ENCODE results near the gene AGPAT1.
"Not testable (repeated sequence)": the region's sequence is repeated elsewhere in the genome, so short reads cannot be mapped to it uniquely, and the experiment has no call there.

The AGPAT1 gene

DNA sequence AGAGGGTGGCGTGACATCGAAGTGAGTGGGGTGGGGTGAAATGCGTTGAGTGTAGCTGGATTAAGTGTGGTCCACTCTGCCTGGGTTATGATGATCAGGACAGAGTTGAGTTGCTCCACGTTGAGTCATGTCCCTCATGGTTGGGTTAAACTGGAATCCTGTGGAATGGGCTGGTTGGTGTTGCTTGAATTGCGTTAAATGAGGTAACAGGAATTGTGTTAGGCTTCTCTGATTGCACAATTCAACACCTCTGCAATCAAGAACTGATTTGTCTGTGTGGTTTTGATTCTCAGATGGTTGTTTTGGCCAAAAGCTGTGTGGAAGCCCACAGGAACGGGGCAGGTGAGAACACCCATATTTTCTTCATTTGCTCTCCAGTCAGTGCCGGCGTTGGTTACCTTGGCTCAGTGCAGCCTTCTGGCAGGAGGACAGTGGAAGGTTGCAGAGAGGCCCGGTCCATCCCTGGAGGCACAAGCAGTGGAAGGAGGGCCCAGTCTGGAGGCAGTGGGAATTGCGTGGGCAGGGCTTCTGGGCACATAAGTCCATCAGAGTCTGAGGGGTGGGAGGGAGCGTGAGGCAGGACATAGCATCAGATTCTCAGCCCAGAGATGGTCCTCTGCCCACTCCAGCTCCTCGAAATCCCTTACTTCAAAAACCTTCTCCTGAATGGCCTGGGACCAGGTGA is 36.3 kb upstream of the AGPAT1 start:
- H3K9me3 ChIP-seq: no peaks in the 10 kb centered on the region
- no peaks in the 10 kb centered on the region for H3K36me3 ChIP-seq
- no peaks in the 10 kb centered on the region for H3K4me1 ChIP-seq
- no peak for DNase-seq
- peaks cover 4% of the 10 kb centered on the region; the same call in 1 of the 2 replicates for H3K27me3 ChIP-seq
- no peak overlapping the region for H3K4me3 ChIP-seq (ENCODE audit: low read depth, low read length)
- TF ChIP-seq, protein P1, sequence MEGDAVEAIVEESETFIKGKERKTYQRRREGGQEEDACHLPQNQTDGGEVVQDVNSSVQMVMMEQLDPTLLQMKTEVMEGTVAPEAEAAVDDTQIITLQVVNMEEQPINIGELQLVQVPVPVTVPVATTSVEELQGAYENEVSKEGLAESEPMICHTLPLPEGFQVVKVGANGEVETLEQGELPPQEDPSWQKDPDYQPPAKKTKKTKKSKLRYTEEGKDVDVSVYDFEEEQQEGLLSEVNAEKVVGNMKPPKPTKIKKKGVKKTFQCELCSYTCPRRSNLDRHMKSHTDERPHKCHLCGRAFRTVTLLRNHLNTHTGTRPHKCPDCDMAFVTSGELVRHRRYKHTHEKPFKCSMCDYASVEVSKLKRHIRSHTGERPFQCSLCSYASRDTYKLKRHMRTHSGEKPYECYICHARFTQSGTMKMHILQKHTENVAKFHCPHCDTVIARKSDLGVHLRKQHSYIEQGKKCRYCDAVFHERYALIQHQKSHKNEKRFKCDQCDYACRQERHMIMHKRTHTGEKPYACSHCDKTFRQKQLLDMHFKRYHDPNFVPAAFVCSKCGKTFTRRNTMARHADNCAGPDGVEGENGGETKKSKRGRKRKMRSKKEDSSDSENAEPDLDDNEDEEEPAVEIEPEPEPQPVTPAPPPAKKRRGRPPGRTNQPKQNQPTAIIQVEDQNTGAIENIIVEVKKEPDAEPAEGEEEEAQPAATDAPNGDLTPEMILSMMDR (IDR thresholded peaks at IDR 0.05; ENCODE audit: low read depth, low read length): no peak

DNA sequence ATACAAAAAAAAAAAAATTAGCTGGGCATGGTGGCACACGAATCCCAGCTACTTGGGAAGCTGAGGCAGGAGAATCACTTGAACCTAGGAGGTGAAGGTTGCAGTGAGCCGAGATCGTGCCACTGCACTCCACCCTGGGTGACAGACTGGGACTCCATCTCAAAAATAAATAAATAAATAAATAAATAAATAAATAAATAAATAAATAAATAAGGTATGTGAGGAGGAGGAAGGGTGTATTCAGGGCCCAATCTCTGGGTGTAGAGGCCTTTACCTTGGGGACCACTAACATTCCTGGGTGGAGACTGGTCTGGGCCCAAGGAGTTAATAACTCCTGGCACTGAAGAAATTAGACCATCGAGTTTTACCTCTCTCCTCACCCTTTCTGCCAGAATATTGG is 35.5 kb upstream of the AGPAT1 start:
- H3K4me1 ChIP-seq; DNase-seq; H3K36me3 ChIP-seq; H3K4me3 ChIP-seq (ENCODE audit: low read depth, low read length); H3K9me3 ChIP-seq; H3K27me3 ChIP-seq: not testable (repeated sequence)

DNA sequence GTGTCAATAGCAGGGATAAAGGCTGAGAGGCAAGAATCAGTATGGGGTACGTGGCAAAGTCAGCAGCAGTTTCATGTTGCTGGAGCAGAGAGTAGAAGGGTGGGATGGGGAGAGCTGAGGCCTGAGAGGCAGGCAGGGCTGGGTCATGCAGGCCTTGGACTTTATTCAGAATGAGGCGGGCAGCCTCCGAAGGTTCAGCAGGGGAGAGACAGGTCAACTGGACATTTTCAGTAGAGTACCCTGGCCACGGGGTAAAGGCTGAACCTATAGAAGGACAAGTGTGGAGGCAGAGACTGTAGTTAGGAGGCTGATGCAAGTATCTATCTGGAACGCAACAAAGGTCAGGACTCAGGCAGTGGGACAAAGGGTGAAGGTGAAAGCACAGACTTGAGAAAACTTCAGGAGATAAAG is 34.3 kb upstream of the AGPAT1 start:
- Histone ChIP-seq H3K27me3 (no peaks in the 10 kb centered on the region), H3K9me3 (no peaks in the 10 kb centered on the region), H3K4me3 (ENCODE audit: low read depth, low read length) (no peak overlapping the region), H3K36me3 (no peaks in the 10 kb centered on the region), H3K4me1 (no peaks in the 10 kb centered on the region)
- DNase-seq: no peak
- TF ChIP-seq, protein P1 (IDR thresholded peaks at IDR 0.05; ENCODE audit: low read depth, low read length): no peak

DNA sequence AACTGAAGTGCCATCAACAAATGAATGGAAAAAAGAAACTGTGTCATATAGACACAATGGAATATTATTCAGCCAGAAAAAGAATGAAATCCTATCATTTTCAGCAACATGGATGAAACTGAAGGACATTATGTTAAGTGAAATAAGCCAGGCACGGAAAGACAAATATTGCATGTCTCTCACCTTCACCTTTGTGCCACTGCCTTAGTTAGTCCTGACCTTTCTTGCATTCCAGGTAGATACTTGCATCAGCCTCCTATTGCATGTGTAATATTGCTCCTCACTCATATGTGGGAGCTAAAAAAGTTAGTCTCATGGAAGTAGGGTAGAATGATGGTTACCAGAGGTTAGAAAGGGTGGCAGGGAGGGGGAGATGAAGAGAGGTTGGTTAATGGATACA is 33.1 kb upstream of the AGPAT1 start:
- no peaks in the 10 kb centered on the region for H3K4me1 ChIP-seq
- peaks cover 5% of the 10 kb centered on the region; the same call in 1 of the 2 replicates for H3K27me3 ChIP-seq
- H3K4me3 ChIP-seq (ENCODE audit: low read depth, low read length): no peak overlapping the region
- no peaks in the 10 kb centered on the region for H3K9me3 ChIP-seq
- DNase-seq: no peak
- H3K36me3 ChIP-seq: no peaks in the 10 kb centered on the region
- TF ChIP-seq, protein P1 (IDR thresholded peaks at IDR 0.05; ENCODE audit: low read depth, low read length): no peak

DNA sequence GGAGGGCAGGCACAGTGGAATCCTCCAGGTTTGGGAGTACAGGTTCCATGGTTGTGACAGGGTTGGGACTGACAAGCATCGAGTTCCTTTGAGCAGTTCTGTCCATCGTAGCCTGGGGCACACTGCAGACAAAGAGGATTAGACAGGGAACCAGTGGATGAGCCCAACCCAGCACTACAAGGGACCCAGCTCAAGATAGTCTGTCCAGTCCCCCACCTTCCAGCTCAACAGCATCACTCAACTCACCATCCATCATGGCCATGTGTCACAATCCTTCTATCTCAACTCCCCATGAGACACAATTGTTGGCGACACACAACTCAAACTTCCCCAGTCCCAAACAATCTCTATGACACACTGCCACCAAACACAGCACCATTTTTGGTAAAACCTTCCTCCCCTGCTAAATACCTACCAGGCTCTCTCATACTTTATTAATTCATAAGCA is 28.4 kb upstream of the AGPAT1 start:
- no peak for DNase-seq
- no peaks in the 10 kb centered on the region for H3K9me3 ChIP-seq
- H3K4me1 ChIP-seq: no peaks in the 10 kb centered on the region
- TF ChIP-seq, protein P1 (IDR thresholded peaks at IDR 0.05; ENCODE audit: low read depth, low read length): no peak
- H3K27me3 ChIP-seq: peaks cover 5% of the 10 kb centered on the region; the same call in 1 of the 2 replicates
- no peaks in the 10 kb centered on the region for H3K36me3 ChIP-seq
- H3K4me3 ChIP-seq (ENCODE audit: low read depth, low read length): no peak overlapping the region

DNA sequence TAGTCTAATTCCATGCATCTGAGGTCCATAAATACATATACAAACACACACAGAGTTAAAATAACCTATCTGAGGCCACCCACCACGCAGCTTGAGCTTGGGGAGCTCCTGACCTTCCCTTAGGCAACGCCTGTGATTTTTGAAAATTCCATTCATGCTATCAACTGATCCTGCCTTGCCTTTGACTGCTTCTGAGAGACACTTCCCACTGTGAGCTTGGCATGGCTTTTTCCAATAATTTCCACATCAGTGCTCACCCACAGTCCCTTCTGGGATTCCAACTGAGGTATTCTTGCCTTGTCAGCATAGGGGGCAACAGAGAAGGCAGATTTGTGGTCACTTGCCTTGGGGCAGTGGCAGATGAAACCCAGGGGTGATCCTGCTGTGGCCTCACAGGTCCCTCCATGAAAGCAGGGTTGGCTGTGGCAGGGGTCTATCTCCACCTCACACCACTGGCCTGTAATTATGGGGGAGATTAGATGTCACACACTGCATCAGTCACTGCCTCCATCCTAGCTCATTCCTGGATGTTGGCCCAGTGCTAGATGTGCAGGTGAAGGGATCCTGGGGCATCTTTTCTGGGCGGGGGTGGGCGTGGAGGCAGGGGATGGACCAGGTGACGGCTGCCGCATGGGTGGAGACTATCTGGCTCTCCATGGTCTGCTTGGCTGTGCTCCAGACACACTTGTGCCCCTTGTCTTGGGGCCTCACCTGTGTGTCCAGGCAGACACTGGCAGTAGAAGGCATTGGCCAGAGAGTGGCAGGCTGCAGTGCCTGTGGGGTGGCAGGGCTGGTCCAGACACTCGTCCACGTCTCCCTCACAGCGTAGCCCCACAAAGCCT is 27.8 kb upstream of the AGPAT1 start:
- no peak for DNase-seq
- Histone ChIP-seq H3K4me1 (no peaks in the 10 kb centered on the region), H3K27me3 (peaks cover 5% of the 10 kb centered on the region; the same call in 1 of the 2 replicates), H3K36me3 (no peaks in the 10 kb centered on the region), H3K9me3 (no peaks in the 10 kb centered on the region), H3K4me3 (ENCODE audit: low read depth, low read length) (no peak overlapping the region)
- TF ChIP-seq, protein P1 (IDR thresholded peaks at IDR 0.05; ENCODE audit: low read depth, low read length): no peak

All from BE2C (cell line).